Testis (tissue), 2 donors: Measurements from ENCODE around the gene WAPL.

Experiments
- CTCF ChIP-seq, 3 experiments: fragments of 450-650 bp in 2 of 3; fragments of 200-600 bp in 1 of 3; sonication (generic) in 1 of 3; IDR thresholded peaks; one replicate each; pipeline ENCODE4 v1.5.1; 2016 to 2019; ENCODE audit warnings: antibody characterized with exemption in 3 of 3, mild to moderate bottlenecking in 2 of 3, moderate library complexity in 1 of 3
- POLR2A ChIP-seq: fragments of 450-650 bp; IDR thresholded peaks from one replicate; pipeline ENCODE4 v1.6.1; 2017; ENCODE audit warnings: antibody characterized with exemption, mild to moderate bottlenecking, moderate library complexity

- no peak for TF ChIP-seq CTCF (IDR thresholded peaks at IDR 0.05)
- TF ChIP-seq POLR2A = no peak
These were observed 75.2 kb downstream of the WAPL start for GRCh38 chr10:86446440-86446839.
